Natural killer cell (primary cell): ENCODE results near the gene CASP9. TPM values are rescaled to one million over a fixed set of nuclear protein-coding genes. Genes with fewer than 3 reads are reported as not detected.
"Not testable (repeated sequence)": the region's sequence is repeated elsewhere in the genome, so short reads cannot be mapped to it uniquely, and the experiment has no call there.

Source experiments
- ATAC-seq, 3 donors: fragments of 150-1000 bp in 2 of 3; fragments of 200-7000 bp in 1 of 3; cut with Tn5 transposase; 1 replicate in 1 of 3; 2 replicates in 2 of 3; pipeline ENCODE4 v1.10.0; 2021; ENCODE audit warnings: mild to moderate bottlenecking in 2 of 3, moderate library complexity in 2 of 3
- DNase-seq, 2 donors: peaks; one replicate each; pipeline versions ENCODE4 v3.0.0 to v3.0.0-alpha.2; 2013 to 2021; ENCODE audit warnings: mixed read lengths in 1 of 2
- H3K27ac ChIP-seq: one replicate; pipeline ENCODE4 v1.5.1; 2013; ENCODE audit warnings: mild to moderate bottlenecking, low read length
- H3K27me3 ChIP-seq: one replicate; pipeline ENCODE4 v1.6.1; 2013; ENCODE audit warnings: low read length; ENCODE audit not compliant: control insufficient read depth, insufficient read depth
- H3K36me3 ChIP-seq: one replicate; pipeline ENCODE4 v1.6.1; 2013; ENCODE audit warnings: low read length; ENCODE audit not compliant: control insufficient read depth, insufficient read depth
- H3K4me1 ChIP-seq: one replicate; pipeline ENCODE4 v1.6.1; 2013; ENCODE audit warnings: low read length; ENCODE audit not compliant: control insufficient read depth, insufficient read depth
- H3K4me3 ChIP-seq: one replicate; pipeline ENCODE4 v1.5.1; 2013; ENCODE audit warnings: low read length
- H3K9me3 ChIP-seq: one replicate; pipeline ENCODE4 v1.6.1; 2013; ENCODE audit warnings: low read length; ENCODE audit not compliant: control insufficient read depth, insufficient read depth
- H3K27ac Mint-ChIP-seq, 2 donors: one replicate each; pipeline ENCODE4 v1.8.0; 2022; ENCODE audit warnings: mild to moderate bottlenecking in 2 of 2, mixed read lengths in 2 of 2, moderate library complexity in 1 of 2
- H3K27me3 Mint-ChIP-seq, 2 donors: one replicate each; pipeline ENCODE4 v1.8.0; 2022; ENCODE audit warnings: low read depth in 2 of 2, mixed read lengths in 2 of 2
- H3K36me3 Mint-ChIP-seq: one replicate; pipeline ENCODE4 v1.8.0; 2022; ENCODE audit warnings: mixed read lengths
- H3K4me1 Mint-ChIP-seq, 2 donors: one replicate each; pipeline ENCODE4 v1.8.0; 2022; ENCODE audit warnings: mixed read lengths in 2 of 2
- H3K4me3 Mint-ChIP-seq: one replicate; pipeline ENCODE4 v1.8.0; 2022; ENCODE audit warnings: mild to moderate bottlenecking, moderate library complexity, mixed read lengths
- H3K9me3 Mint-ChIP-seq, 2 donors: one replicate each; pipeline ENCODE4 v1.8.0; 2022; ENCODE audit warnings: mixed read lengths in 2 of 2
- WGBS: methylation state at CpG from one replicate; pipeline ENCODE4 v1.1.7; 2013; ENCODE audit warnings: missing lambda C conversion rate; ENCODE audit not compliant: insufficient coverage; 5-methylcytosine and 5-hydroxymethylcytosine counted together
- intact Hi-C: fragments of 100-400 bp; cut with micrococcal nuclease; formaldehyde crosslinking; loops from one replicate; pipeline ENCODE4 v1.14.2; 2022
- total RNA-seq, 4 donors: library from RNA; stranded (reverse); fragments of 120-200 nt in 1 of 4; gene quantifications; one replicate each; pipeline versions ENCODE4 v1.2.3 to v1.2.4, GENCODE V29; 2013 to 2022
- TF ChIP-seq, protein P1 (sequence below): fragments of 200-600 bp; IDR thresholded peaks from one replicate; pipeline ENCODE4 v1.8.0; 2022; ENCODE audit warnings: antibody characterized with exemption

CASP9 gene
- total RNA-seq, 3 donors from 2014 or later (not counting 1 experiment from before 2014, with no cell fraction given): 13.4 to 20.5 (median 13.5) TPM

DNA sequence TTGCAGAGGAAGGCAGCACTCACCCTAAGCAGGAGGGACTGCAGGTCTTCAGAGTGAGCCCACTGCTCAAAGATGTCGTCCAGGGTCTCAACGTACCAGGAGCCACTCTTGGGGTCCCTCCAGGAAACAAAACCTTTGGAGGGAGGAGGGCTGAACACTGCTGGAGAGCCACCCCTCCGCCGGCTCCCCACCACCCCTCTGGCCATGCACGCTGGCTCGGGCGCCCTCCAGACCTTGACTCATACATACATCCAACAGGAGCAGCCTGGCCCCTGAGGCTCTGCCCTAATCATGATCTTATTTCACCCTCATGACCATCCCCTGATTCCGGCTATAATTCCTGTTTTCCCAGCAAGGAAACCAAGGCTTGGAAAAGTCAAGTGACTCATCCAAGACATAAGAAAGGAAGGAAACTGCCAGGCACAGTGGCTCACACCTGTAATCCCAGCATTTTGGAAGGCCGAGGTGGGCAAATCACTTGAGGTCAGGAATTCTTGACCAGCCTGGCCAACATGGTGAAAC lies 30.1 kb downstream of the CASP9 start:
- ATAC-seq (no peak), DNase-seq (no peak)
- H3K27ac ChIP-seq: no peak overlapping the region
- H3K4me1 ChIP-seq: no peaks in the 10 kb centered on the region
- Mint-ChIP-seq H3K27me3 (no peaks in the 10 kb centered on the region), H3K4me3 (no peak overlapping the region), H3K27ac (no peak overlapping the region), H3K4me1 (no peaks in the 10 kb centered on the region), H3K36me3 (no peaks in the 10 kb centered on the region), H3K9me3 (no peaks in the 10 kb centered on the region)
- intact Hi-C loops: no loop called here
- peaks cover 29% of the 10 kb centered on the region for H3K36me3 ChIP-seq
- no peak overlapping the region for H3K4me3 ChIP-seq
- no peaks in the 10 kb centered on the region for H3K9me3 ChIP-seq
- 97% methylated on average over 9 of the region's 9 CpGs for WGBS
- TF ChIP-seq, protein P1, sequence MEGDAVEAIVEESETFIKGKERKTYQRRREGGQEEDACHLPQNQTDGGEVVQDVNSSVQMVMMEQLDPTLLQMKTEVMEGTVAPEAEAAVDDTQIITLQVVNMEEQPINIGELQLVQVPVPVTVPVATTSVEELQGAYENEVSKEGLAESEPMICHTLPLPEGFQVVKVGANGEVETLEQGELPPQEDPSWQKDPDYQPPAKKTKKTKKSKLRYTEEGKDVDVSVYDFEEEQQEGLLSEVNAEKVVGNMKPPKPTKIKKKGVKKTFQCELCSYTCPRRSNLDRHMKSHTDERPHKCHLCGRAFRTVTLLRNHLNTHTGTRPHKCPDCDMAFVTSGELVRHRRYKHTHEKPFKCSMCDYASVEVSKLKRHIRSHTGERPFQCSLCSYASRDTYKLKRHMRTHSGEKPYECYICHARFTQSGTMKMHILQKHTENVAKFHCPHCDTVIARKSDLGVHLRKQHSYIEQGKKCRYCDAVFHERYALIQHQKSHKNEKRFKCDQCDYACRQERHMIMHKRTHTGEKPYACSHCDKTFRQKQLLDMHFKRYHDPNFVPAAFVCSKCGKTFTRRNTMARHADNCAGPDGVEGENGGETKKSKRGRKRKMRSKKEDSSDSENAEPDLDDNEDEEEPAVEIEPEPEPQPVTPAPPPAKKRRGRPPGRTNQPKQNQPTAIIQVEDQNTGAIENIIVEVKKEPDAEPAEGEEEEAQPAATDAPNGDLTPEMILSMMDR: no peak
- H3K27me3 ChIP-seq: no peaks in the 10 kb centered on the region

- H3K9me3 Mint-ChIP-seq: no peaks in the 10 kb centered on the region
- peaks cover 29% of the 10 kb centered on the region for H3K36me3 ChIP-seq
Measured at GRCh38 chr1:15492596-15492995, 31.4 kb downstream of the CASP9 start.

GRCh38 chr1:15491010-15491409 lies 33.0 kb downstream of the CASP9 start:
- WGBS: 56% methylated on average over 4 of the region's 4 CpGs
- intact Hi-C loops, H3K27me3 Mint-ChIP-seq, H3K4me1 Mint-ChIP-seq, DNase-seq, H3K4me1 ChIP-seq, H3K4me3 Mint-ChIP-seq, H3K36me3 Mint-ChIP-seq, H3K9me3 Mint-ChIP-seq, H3K27me3 ChIP-seq, H3K27ac ChIP-seq, H3K4me3 ChIP-seq, H3K27ac Mint-ChIP-seq, H3K9me3 ChIP-seq, ATAC-seq: not testable (repeated sequence)
- peaks cover 29% of the 10 kb centered on the region for H3K36me3 ChIP-seq

More at GRCh38 chr1:15492596-15492995, 31.4 kb downstream of the CASP9 start:
- no peak for ATAC-seq
- Histone ChIP-seq H3K27ac (no peak overlapping the region), H3K4me3 (no peak overlapping the region), H3K9me3 (no peaks in the 10 kb centered on the region), H3K4me1 (no peaks in the 10 kb centered on the region), H3K27me3 (no peaks in the 10 kb centered on the region)
- TF ChIP-seq, protein P1: no peak
- DNase-seq: no peak
- Mint-ChIP-seq H3K4me3 (no peak overlapping the region), H3K27me3 (no peaks in the 10 kb centered on the region), H3K27ac (no peak overlapping the region), H3K36me3 (no peaks in the 10 kb centered on the region), H3K4me1 (no peaks in the 10 kb centered on the region)
- intact Hi-C loops: no loop called here
- WGBS: 88% methylated on average over 5 of the region's 5 CpGs

- no peaks in the 10 kb centered on the region for H3K27me3 Mint-ChIP-seq
- H3K9me3 ChIP-seq: no peaks in the 10 kb centered on the region
- H3K9me3 Mint-ChIP-seq: no peaks in the 10 kb centered on the region
- no peak overlapping the region for H3K4me3 ChIP-seq
- ATAC-seq (no peak), DNase-seq (no peak)
- H3K4me1 ChIP-seq: no peaks in the 10 kb centered on the region
- H3K4me3 Mint-ChIP-seq: no peak overlapping the region
- peaks cover 23% of the 10 kb centered on the region for H3K36me3 ChIP-seq
- no peak overlapping the region for H3K27ac ChIP-seq
- intact Hi-C loops: no loop called here
- no peaks in the 10 kb centered on the region for H3K4me1 Mint-ChIP-seq
- no peaks in the 10 kb centered on the region for H3K36me3 Mint-ChIP-seq
- WGBS: 89% methylated on average over 13 of the region's 13 CpGs
- no peaks in the 10 kb centered on the region for H3K27me3 ChIP-seq
- TF ChIP-seq, protein P1: no peak
- no peak overlapping the region for H3K27ac Mint-ChIP-seq
Measured at GRCh38 chr1:15489052-15489736, 34.8 kb downstream of the CASP9 start.
